Measurements from ENCODE around the gene TET2.

GRCh38 chr4:105318486-105318885 is 171.8 kb downstream of the TET2 start:
- TF ChIP-seq CTCF (IDR thresholded peaks at IDR 0.05), result no peak
- no peak for TF ChIP-seq E2F1 (CRISPR knock-in tag; IDR thresholded peaks at IDR 0.05)
- TF ChIP-seq MLX (CRISPR knock-in tag; IDR thresholded peaks at IDR 0.05), result no peak
- TF ChIP-seq AFF4 (CRISPR knock-in tag; IDR thresholded peaks at IDR 0.05; ENCODE audit: borderline replicate concordance), result no peak
- TF ChIP-seq CBFB (CRISPR knock-in tag; IDR thresholded peaks at IDR 0.05; ENCODE audit: low read depth), result no peak
- no peak for TF ChIP-seq FOXP1 (CRISPR knock-in tag; IDR thresholded peaks at IDR 0.05; ENCODE audit: borderline replicate concordance)
- TF ChIP-seq ZNF232 (CRISPR knock-in tag; IDR thresholded peaks at IDR 0.05), result no peak
- no peak for TF ChIP-seq NFE2L1 (CRISPR knock-in tag; IDR thresholded peaks at IDR 0.05)
- no peak for TF ChIP-seq HMGXB4 (CRISPR knock-in tag; IDR thresholded peaks at IDR 0.05)

Measured in WTC11 (cell line).